HG03575 (cell line): ENCODE measurements around the gene AUTS2.

Experiments used
- ATAC-seq: cut with Tn5 transposase; IDR thresholded peaks from one replicate; pipeline ENCODE4 v1.9.1; 2021; ENCODE audit not compliant: unreplicated experiment, insufficient number of reproducible peaks, low FRiP score; ENCODE audit errors: extremely low read depth

Gene AUTS2

DNA sequence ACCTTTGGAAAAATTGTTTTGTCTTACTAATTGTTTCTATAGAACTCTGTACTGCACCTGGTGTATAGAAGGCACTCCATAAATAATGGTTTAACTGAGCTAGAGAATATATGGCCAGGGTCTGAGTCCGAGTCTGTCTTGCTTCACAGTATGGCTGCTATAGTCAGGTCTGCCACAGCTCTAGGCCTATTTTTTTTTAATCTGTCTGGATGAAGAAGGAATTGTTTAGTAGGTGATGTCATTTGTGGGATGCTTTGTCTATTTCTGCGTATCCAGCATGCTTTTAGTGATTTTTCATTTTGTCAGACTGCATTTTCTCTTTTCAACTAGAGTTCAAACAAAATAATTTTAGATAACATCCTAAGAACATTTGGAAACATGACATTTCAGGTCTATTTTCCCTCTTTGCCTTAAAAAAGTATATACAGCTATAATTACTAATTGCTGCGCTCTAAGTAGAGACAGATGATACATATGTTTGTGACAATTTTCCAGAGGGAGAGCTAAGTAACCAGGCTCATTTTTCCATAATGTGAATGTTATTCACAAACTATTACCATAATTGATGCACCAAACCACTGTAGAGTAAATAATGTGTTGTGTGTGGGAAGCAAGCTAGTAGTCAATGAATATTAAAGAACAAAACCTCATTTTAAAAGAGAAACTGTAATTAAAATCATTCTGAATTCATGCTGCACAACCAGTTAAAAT, 361.7 kb downstream of the AUTS2 start:
- ATAC-seq = no peak

DNA sequence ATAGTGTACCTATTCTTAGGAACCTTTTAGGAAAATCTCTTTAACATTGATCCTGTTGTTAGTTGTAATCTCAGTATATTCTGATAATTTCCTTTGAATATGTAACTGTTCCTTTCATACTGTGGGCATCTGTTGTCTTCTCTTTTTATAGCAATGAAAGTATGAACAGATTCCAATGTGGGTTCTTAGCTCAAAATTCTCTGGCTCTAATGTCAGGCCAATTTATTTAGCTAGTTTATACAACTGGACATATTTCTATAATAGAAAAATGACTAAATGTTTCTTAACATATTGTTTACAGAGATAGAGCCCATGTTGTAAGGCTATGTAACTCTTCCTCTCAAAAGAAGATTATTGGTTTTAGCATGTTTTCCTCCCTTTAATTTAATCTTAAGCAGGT, 363.2 kb downstream of the AUTS2 start:
- ATAC-seq = no peak

DNA sequence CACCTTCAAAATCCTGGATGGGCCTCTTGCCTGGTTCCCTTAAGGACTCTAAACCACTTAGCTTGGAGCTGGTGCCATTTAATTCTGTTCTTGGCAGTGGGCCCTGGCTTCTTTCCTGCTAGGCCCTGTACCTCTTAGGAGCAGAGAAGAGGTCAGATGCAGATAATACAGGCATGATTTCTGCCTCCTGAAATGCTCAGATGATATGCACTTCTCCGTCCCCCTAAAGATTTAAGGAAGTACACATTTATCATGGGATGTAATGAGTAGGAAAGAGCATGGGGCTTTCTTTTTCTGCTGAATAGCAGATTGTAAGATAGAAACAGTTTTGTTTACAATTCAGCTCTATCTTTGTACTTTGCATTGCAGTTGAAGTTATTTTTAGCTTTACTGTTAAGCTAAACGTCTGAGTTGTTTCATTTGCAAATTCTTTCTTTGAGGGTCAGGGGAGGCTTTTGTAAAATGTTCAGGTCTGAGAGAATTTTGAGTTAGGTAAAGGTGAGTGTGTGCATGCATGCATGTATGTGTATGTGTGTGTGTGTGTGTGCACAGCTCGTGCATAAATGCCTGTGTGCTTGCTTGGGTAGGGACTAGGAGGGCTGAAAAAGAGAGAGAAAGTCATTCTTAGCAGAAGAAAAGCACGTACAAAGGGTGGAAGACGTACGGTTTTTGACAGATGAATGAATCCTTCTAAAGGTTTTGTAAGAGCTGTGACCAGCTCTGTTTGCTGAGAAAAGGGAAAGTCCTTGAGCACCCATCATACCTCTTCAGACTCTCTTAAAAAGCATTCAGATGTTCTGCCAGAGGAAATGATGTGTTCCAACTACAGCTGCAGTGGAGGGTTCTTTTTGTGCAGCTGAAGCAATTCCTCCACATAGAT, 364.2 kb downstream of the AUTS2 start:
- ATAC-seq = no peak

DNA sequence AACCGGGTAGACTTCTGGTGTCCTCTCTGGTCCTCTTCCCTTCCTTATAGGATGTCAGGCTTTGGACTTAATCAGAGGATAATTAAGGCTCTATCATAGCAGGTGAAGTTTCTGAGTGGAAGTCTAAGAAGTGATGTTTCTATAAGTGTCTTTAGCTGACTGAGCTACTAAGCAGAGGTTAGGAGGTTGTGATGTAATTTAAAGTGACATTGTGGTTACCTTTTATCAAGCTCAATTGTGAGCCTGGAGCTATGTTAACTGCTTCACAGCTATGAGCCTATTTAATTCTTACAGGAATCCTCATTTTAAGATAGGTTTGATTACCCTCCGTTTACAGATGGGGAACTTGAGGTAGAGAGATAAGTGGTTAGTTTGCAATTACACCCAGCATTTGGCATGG, 365.1 kb downstream of the AUTS2 start:
- no peak for ATAC-seq

DNA sequence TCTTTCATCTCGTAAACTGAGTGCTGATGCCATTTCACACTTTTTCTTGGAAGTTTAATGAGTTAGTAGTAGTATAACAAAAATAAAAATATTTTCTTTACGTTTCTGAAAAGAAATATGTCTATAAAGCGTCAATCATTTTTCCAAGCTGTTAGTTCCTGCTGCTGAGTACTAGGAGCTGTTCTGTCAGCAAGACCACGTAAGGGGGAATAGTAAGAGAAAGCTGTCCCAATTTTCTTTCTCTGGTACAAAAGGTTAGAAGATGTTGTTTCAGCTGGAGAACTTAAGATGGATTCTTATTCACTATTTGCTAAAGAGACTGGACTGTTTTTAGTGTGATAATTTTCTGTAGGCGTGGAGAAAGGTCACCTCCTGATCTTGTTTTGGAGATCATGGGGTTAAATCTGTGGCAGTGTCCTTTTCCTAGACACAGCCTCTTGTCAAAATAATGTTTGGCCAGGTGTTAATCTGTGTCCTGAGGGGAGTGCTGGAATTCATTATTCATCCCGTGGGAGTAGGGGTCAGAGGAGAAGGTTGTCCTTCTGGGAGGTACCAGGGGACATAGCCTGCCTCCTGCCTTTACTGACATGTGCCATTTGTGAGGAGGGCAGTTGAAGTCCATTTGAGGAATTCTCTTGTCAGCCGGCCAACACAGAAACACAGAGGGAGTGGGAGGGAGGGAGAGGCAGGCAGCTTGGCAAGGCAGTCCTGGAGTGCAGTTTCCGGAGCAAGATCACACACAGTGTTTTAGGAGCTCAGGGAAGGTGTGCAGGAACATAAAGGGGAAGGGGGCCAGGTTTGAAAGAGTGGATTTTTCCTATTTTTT, 368.7 kb downstream of the AUTS2 start:
- ATAC-seq = no peak

DNA sequence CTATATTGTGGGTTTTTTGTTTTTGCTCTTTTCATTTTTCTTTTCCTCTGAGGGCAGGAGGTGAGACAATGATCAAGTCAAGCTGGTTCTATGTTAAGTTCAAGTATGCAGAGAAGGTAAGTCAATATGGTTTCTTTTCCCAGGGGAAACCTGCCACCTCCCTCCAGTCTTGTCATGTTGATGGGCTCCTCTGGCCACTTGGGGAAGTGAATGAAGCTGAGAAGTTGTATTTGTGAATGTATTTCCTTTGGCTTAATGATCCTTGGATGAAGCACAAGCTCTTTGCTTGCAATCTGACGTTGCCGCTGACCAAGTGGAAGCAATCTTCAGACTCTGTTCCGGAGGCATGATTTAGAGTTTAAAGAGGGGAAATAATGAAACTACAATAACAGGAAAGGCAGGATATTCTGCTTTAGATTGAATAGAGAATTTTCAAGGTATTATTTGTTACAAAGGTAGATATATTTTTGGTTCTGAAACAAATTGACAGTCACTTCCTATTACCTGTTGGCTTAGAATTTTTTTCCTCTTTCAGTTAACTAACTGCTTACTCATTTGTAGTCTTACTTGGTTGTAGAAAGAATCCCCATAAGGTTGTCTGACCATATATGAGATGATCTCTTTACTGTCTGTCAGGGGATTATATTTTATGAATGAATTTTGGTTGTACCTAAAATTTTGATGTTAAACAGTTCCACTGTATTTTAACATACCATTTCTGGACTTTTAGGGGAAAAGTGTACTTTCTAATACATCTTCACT, 369.6 kb downstream of the AUTS2 start:
- ATAC-seq = no peak

DNA sequence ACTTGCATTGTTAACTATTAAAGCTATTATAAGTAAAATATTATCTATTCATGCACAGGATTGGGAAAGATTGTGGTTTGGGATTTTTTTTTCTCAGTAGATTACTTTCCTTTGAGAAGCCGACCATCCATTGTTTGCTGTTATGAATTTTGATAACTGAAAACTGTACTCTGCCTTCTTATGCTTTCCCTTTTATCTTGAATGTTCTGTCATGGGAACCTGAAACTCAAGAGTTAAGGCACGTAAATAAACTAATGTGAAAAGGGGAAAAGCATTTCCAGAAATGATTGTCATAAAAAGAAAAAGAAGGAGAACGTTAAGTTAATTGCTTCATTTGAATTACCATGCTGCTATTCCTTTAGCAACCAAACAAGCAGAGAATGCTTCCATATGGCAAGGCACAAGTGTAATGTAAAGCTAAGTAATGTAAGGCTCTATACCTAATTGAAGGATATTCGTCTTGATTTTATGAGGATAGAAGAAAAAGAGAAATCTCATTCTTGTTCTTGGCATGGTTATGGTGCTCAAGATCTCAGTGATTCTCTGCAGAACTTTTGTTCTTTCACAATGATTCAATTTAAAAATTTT, 370.8 kb downstream of the AUTS2 start:
- ATAC-seq = no peak

DNA sequence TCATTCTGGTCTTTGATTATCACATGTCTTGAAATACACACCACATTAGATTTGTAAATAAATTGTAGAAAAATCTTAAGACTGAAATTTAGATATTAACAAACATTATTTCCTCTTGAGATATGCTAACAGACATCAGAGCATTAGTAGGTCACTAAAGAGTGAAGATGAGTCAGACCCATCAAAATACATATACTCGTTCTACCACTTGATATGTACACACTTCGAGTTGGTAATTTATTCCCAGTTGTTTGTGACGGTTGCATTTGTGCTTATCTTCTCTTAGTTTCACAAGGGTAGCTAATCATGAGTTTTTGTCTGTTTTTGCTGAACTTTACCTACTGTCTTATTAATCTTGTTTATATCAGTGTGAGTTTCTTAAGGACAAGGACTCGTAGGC, 383.4 kb downstream of the AUTS2 start:
- ATAC-seq = no peak

DNA sequence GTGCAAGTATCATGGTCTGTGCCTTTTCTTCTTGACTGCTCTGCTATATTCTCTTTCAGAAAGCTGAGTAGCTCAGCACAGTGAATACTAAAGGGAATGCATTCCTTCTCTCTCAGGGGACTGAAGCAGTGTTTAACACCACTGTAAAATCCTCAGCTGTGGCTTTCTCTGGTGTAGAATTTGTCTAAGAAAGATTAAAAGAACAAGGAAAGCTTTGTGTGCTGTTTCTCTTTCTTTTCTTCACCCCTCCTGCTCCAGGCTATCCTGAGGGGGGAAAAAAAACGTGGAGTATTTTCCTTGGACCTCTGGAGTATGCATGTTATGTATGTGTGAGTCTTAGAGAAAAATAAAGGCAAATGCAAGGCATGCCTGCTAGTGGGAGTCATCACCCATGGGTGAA, 383.9 kb downstream of the AUTS2 start:
- no peak for ATAC-seq

DNA sequence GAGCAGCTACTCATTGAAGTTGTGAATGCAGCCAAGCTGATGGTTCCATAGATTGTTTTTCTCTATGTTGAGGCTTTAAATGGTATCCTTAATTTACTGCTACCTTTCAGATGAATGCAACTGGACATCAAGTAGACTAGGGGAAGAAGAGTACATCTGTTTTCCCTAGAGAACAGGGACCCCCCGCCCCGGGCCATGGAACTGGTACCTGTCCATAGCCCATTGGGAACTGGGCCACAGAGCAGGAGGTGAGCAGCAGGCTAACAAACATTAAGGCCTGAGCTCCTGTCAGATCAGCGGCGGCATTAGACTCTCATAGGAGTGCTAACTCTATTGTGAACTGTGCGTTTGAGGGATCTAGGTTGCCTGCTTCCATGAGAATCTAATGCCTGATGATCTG, 391.3 kb downstream of the AUTS2 start:
- ATAC-seq = no peak

DNA sequence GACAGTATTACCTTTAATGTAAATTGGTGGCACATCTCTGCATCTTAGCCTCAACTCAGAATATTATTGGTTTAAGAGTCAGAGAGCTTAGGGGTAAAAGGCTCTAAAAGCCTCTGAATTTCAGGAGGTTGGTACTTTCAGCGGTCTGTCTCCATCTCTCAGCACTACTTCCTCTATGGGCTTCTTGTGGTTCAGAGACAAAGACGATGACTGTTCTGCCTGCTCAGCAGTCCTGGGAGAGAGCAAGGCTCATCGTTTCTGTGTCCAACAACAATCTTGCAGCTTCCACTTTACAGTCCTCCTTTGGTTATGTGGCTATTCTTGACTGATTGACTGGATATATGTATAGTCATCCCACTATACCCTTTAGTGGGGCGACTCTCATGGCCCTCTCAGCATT, 394.7 kb downstream of the AUTS2 start:
- ATAC-seq = no peak

DNA sequence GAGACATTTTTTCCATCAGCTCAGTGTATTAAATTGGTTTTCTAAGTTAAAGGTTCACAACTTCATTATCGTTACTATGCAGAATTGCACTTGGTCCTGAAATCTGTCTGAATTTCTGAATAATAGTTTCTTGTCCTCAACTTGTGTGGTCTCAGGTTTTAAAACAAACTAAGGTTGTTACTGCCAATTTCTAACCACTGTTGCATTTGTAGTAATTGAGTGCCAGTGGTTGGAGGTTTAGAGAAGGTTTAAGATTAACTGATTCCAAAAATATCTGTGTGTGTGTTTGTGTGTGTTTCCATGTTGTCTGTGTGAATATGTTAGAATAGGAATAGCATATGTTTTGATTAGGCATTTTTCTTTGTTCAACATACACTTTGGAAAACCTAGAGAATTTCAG, 395.9 kb downstream of the AUTS2 start:
- ATAC-seq = no peak

DNA sequence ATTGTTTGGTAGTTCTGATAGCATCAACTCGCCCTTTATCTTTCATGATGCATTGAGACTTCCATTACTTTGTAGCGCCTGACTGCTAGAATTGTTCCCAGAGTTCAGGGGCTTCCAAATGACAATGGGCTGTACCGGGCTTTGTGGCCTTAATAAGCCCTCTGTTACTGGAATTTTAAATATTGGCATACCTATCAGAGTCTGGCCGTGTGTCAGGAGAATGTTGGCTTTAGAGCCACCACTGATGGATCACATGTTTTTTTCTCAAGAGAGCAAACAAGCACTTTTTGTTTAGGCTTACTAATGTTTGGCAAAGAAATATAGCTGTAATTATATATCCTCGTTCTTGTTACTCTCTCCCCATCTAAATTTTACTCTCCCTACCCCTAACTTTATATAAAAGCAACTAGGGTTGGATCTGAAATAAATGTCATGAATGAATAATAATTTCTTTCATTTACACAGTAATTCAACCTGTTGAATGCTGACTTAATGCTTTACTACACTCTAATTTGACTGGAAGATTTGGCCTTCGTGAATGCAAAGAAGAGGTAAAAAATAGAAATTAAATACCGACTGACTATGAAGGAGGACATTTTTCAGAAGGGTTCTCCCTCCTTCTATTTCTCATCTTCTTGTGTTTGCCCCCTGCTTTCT, 396.7 kb downstream of the AUTS2 start:
- ATAC-seq = no peak

DNA sequence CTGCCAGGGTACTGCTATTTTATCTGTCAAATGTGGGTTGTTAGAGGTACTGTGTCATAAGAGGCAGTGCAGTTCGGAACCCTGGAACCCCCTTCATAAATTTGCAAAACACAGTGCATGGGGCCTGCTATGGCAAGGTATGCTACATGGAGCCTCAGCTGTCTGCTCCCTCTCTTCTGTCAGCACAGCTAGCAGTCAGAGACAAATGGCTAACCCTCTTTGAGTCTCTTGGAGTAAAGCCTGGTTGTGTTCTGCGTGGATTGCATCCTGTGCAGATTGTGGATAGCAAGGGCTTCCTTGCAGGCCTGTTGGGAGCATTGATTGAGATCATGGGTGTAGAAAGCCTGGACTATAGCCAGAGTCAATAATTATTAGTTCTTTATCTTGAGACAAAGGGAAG, 397.8 kb downstream of the AUTS2 start:
- ATAC-seq = no peak

DNA sequence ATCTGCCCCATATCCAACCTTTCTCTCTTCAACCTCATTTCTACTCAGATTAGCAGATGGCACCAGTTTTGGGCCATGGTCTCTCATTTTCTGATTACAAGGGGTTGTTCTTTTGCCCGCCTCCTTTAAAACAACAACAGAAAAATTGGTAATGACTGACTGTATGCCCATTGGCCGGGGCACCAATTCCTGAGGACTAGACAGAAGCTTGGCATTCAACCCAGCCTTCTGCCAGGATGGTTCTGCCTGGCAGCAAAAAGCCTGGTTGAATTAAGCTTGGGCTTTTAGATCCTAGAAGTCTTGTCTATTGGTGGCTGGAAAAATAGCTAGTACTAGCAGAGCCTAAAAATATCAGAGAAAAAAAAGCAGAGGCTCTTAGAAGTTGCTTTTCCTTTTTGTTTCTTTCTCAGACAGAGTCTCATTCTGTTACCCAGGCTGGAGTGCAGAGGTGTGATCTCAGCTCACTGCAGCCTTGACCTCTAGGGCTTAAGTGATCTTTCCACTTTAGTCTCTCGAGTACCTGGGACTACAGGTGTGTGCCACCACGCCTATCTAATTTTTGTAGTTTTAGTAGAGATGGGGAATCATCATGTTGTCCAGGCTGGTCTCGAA, 402.6 kb downstream of the AUTS2 start:
- ATAC-seq = no peak

DNA sequence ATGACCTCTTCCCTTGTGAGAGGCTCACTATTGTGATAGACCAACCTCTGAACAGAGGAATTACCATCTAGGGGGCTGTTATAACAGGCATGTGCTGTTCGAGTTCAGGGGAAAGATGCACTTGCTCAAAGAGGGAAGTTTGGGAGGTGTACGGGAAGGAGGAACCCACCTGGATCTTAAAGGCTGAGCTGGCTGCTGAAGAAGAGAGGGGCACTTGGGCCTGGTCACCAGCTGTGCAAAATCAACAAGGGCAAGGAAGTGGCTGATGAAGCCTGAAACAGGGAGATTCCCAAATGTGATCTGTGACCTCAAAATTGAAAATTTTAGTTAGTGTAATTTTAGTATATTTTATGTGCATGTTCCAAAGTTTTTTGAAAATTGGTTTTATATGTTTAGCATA, 407.2 kb downstream of the AUTS2 start:
- ATAC-seq = no peak

DNA sequence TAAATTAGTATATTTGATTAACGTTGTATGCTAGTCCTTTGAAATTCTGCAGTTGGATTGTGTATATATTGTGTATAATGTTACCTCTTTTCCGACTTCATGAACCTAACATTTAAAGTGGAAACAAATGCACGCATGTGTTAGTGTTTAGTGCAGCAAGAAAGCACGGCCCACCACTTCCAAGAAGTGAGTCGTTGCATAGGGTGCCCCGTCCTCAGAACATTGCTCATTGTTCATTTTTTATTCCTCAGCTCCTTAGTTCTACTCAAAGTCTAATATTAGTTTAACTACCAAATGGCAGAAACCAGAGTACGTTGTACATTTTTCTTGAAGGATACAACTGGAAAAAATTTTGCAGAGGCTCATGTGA, 407.6 kb downstream of the AUTS2 start:
- ATAC-seq = no peak
